HUES6 (cell line): ENCODE results near the gene FBXO31.

ENCODE experiments used
- H3K27ac ChIP-seq: 2 replicates; pipeline ENCODE4 v1.7.0; 2013; ENCODE audit warnings: low read depth, mild to moderate bottlenecking, low read length, inconsistent platforms
- H3K27me3 ChIP-seq: 2 replicates; pipeline ENCODE4 v1.6.1; 2013; ENCODE audit warnings: low read length; ENCODE audit not compliant: control insufficient read depth, insufficient read depth
- H3K36me3 ChIP-seq: 2 replicates; pipeline ENCODE4 v1.6.1; 2013; ENCODE audit warnings: low read length; ENCODE audit not compliant: control insufficient read depth, insufficient read depth
- H3K4me1 ChIP-seq: 2 replicates; pipeline ENCODE4 v1.6.1; 2013; ENCODE audit warnings: low read length; ENCODE audit not compliant: control insufficient read depth, insufficient read depth
- H3K4me3 ChIP-seq: 2 replicates; pipeline ENCODE4 v1.5.1; 2013; ENCODE audit warnings: low read depth, low read length
- H3K9ac ChIP-seq: one replicate; pipeline ENCODE4 v1.6.1; 2013; ENCODE audit warnings: mild to moderate bottlenecking, low read length
- H3K9me3 ChIP-seq: 2 replicates; pipeline ENCODE4 v1.6.1; 2013; ENCODE audit warnings: low read depth, low read length; ENCODE audit not compliant: control insufficient read depth, insufficient read depth

The FBXO31 gene

DNA sequence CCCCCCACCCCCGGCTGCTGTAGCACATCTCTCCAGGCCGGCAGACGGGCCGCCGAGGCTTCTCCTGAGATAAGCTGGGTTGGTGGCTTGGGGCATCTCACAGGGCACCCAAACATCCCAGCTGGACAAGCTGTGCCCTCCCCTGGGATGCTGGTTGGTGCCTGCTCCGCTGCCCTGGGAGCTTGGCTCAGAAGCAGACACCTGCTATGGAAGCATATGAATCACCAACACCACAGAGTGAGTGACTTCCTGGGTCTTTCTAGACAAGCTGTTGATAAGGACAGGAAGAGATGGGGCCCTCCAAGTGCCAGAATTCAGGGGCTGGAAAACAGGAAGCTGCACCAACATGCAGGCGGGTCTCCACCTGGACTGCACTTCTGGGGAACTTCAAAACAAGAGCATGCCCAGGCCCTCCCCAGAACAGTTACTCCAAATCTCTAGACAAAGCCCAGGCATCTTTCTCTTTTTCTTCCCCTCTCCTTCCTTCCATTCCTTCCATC is 80.1 kb downstream of the FBXO31 start:
- no peaks in the 10 kb centered on the region for H3K27me3 ChIP-seq
- 0 out of 2 replicates have a peak, but pooled peaks cover 1% of the 10 kb centered on the region for H3K9me3 ChIP-seq
- no peaks in the 10 kb centered on the region for H3K36me3 ChIP-seq
- no peak overlapping the region for H3K27ac ChIP-seq
- no peak overlapping the region for H3K4me3 ChIP-seq
- peaks cover 17% of the 10 kb centered on the region for H3K4me1 ChIP-seq
- no peak overlapping the region for H3K9ac ChIP-seq

DNA sequence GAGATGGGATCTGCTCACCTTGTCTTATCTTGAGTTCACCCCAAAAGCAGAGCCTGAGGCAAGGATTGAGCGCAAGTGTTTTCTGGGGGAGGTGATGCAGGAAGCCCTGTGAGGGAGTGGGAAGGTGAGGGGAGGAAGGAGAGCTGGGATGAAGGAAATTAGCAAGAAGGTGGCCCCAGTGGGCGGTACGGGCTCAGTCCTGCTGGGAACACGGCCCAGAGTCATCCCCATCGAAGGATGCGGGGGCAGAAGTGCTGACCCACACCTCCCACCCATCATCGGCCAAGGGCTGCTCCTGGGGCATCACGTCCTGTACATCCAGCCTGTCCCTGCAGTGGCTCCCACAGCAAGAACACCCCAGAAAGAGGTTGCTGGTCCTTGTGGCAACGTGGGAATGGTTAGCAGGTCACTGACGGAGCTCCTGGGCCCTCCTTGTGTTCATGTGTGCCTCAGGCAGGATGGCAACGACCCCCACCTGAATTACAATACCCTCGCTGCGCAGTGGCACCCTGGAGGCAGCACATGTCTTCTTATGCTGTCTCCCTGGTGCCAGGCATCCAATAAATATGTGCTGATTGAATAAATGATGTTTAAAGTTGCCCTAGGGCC is 84.6 kb downstream of the FBXO31 start:
- Histone ChIP-seq H3K4me1 (peaks cover 3% of the 10 kb centered on the region; the same call in 1 of the 2 replicates), H3K9ac (no peak overlapping the region), H3K4me3 (no peak overlapping the region), H3K27ac (no peak overlapping the region), H3K27me3 (no peaks in the 10 kb centered on the region), H3K9me3 (no peaks in the 10 kb centered on the region), H3K36me3 (no peaks in the 10 kb centered on the region)

DNA sequence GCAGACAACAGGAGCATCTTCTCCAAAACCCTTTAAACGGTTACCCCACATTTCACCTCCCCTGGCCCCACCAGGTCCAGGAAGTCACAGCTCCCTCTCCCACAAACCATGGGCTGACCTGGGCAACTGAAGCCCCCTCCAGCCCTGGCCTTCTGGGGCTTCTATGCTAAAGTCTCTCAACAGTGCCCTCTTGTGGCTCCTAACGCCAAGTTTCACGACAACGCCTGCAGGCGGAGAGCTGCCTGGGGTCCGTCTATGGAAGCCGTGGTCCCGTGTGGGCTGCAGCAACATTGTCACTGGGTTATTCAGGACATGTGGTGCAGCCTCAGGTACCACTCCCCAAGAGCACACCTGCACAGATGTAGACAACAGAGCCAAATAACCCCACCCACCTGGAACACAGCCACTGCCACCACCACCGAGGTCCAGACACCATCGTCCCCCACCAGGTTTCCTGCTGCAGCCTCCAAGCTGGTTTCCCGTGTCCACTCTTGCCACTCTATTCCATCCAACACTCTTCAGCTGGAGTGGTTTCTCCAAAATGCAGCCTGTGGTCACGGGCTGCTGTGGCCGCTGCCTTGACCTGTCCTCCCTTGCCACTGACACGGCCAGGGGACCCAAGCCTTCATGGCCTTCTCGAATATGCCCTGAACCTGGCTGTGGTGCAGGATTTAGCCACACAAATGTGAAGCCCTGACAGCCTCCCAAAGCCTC is 85.5 kb downstream of the FBXO31 start:
- Histone ChIP-seq H3K27me3 (no peaks in the 10 kb centered on the region), H3K4me3 (no peak overlapping the region), H3K9me3 (no peaks in the 10 kb centered on the region), H3K36me3 (no peaks in the 10 kb centered on the region), H3K27ac (no peak overlapping the region), H3K4me1 (peaks cover 3% of the 10 kb centered on the region; the same call in 1 of the 2 replicates), H3K9ac (no peak overlapping the region)

DNA sequence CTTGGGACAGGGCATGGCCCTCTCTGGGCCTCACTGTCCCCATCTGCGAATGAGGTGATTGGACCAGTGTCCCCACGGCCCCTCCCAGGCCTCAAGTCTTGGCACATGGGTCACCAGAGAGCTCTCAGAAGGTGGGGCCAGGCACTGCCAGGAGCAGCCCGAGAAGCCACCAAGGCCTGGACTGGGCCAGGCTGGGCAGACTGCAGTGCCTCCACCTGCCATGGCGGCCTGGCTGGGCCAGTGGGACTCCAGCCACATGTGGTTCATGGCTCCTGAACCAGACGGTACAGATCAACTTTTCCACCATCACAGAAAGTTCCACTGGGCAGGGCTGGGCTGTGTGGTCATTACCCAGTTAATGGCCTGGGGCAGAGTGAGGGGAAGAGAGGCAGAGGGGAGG is 86.2 kb downstream of the FBXO31 start:
- Histone ChIP-seq H3K36me3 (no peaks in the 10 kb centered on the region), H3K9me3 (peaks cover 3% of the 10 kb centered on the region), H3K27me3 (no peaks in the 10 kb centered on the region), H3K4me3 (no peak overlapping the region), H3K27ac (no peak overlapping the region), H3K9ac (no peak overlapping the region), H3K4me1 (peaks cover 3% of the 10 kb centered on the region; the same call in 1 of the 2 replicates)

DNA sequence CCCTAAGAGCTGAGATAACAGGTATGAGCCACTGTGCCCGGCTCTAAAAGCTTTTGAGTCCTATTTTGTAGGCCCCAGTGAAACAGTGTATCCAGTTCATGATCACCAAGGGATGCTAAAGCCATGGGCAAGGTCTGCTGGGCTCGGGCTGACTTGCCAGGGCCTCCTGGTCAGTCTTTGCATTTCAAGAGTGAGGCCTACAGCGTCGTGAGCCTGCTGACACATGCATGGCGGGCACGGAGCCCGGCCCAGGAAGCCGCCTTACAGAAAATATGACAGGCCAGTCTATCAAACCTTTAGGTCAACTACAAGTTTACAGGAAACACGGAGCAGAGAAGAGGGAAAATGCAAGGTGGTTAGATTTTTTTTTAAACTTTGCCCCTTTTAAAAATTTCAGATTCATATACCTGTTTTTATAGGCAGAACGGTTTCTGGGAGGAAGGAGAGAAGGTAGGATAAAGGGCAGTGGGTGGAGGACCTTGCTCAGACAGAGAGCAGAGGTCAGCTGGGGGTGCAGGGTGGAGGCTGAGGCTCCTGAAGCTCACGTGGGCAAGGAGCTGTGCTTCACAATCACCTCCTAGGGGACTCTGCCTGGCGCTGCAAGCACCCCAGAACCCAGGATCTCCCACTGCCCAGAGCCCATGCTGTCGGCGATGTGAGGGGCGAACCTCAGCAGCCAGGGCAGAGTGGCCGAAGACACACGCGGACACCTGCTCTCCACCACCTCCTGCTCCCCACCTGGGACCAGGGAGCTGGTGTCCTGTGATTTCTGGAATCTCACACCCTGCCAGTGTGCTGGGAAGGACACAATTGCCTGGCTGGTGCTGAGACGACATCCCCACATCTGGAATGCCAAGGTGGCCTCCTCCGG is 87.7 kb downstream of the FBXO31 start:
- Histone ChIP-seq H3K9me3 (peaks cover 9% of the 10 kb centered on the region), H3K4me1 (peaks cover 3% of the 10 kb centered on the region; the same call in 1 of the 2 replicates), H3K27me3 (no peaks in the 10 kb centered on the region), H3K27ac (no peak overlapping the region), H3K9ac (no peak overlapping the region), H3K36me3 (no peaks in the 10 kb centered on the region; the same call in 1 of the 2 replicates), H3K4me3 (no peak overlapping the region)

DNA sequence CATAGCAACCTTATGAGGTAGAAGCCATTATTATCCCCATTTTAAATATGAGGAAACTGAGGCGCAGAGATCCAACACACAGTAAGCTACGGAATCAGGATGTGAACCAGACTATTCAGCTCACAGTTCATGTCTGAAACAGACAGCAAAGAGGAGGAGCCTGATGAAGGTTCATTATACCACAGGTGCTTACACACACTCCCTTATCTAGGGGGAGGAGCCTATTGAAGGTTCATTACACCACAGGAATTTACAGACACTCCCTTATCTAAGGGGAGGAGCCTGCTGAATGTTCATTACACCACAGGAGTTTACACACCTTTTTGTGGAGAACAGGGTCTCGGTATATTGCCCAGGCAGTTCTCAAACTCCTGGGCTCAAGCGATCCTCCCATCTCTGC is 88.3 kb downstream of the FBXO31 start:
- Histone ChIP-seq H3K27ac (no peak overlapping the region), H3K9ac (no peak overlapping the region), H3K27me3 (no peaks in the 10 kb centered on the region), H3K36me3 (no peaks in the 10 kb centered on the region; the same call in 1 of the 2 replicates), H3K4me1 (peaks cover 3% of the 10 kb centered on the region; the same call in 1 of the 2 replicates), H3K9me3 (peaks cover 9% of the 10 kb centered on the region), H3K4me3 (no peak overlapping the region)

DNA sequence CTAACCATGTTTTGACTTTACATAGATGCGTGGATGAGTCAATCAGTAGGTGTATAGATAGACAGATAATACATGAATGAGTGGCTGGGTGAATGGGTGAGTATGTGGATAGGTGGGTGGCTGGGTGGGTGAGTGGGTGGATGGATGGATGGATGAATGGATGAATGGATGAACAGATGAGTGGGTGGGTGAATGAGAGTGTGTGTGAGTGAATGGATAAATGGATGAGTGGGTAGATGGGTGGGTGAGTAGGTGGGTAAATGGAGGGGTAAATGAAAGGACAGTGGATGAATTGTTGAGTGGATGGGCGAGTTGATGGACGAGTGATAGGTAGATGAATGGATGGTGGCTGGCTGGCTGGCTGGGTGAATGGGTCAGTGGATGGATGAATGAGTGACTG is 89.6 kb downstream of the FBXO31 start:
- Histone ChIP-seq H3K36me3 (no peaks in the 10 kb centered on the region; the same call in 1 of the 2 replicates), H3K4me3 (no peak overlapping the region), H3K27me3 (no peaks in the 10 kb centered on the region), H3K9ac (no peak overlapping the region), H3K27ac (no peak overlapping the region), H3K4me1 (peaks cover 3% of the 10 kb centered on the region; the same call in 1 of the 2 replicates), H3K9me3 (peaks cover 9% of the 10 kb centered on the region)

DNA sequence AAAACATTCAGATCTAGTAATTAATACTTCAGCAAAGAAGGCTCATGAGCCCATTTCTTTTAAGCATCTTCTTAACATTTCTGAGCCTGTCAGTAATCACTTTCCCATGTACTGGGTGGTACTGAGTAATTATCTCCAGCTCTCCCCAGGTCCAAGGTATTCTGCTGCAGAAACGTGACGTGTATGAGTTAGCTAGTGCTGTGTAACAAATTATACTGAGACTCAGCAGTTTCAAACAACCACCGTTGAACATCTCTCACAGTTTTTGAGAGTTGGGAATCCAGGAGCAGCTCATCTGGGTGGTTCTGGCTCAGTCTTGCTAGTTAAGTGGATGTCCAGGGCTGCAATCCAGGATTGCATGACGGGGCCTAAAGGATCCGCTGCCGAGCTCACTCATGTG is 91.6 kb downstream of the FBXO31 start:
- H3K9ac ChIP-seq, result no peak overlapping the region
- no peaks in the 10 kb centered on the region for H3K27me3 ChIP-seq
- H3K36me3 ChIP-seq, result no peaks in the 10 kb centered on the region; the same call in 1 of the 2 replicates
- no peak overlapping the region for H3K27ac ChIP-seq
- peaks cover 10% of the 10 kb centered on the region for H3K9me3 ChIP-seq
- peaks cover 3% of the 10 kb centered on the region; the same call in 1 of the 2 replicates for H3K4me1 ChIP-seq
- H3K4me3 ChIP-seq, result no peak overlapping the region

DNA sequence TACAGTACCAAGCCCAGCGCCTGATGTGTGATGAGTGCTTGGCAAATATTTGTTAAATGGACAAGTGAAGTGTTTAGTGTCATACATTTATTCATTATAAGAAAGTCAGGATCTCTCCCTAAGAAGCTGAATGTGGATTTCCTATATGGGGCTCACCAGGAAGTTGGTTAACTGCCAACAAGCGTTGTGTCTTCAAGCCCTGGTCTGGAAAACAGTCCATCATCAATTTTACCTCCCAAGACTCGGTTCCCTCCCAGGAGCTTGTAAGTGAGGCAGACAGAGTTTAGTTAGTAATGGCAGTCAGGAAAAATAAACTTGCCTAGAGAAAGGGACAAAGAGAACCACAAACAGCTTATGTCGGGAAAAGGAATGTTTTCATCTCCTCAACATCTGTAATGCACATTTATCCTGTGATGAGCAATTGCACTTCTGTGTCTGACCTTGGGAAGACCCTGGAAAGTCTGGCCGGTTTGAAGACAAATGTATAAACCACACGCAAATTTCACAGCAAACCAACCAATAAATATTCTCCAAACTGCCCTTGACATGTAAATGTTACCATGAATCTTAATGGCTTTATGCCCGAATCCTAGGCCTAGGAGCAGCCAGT is 94.7 kb downstream of the FBXO31 start:
- no peak overlapping the region for H3K4me3 ChIP-seq
- peaks cover 11% of the 10 kb centered on the region for H3K9me3 ChIP-seq
- no peaks in the 10 kb centered on the region for H3K4me1 ChIP-seq
- H3K27me3 ChIP-seq, result no peaks in the 10 kb centered on the region
- H3K36me3 ChIP-seq, result no peaks in the 10 kb centered on the region; the same call in 1 of the 2 replicates
- H3K27ac ChIP-seq, result no peak overlapping the region
- H3K9ac ChIP-seq, result no peak overlapping the region

DNA sequence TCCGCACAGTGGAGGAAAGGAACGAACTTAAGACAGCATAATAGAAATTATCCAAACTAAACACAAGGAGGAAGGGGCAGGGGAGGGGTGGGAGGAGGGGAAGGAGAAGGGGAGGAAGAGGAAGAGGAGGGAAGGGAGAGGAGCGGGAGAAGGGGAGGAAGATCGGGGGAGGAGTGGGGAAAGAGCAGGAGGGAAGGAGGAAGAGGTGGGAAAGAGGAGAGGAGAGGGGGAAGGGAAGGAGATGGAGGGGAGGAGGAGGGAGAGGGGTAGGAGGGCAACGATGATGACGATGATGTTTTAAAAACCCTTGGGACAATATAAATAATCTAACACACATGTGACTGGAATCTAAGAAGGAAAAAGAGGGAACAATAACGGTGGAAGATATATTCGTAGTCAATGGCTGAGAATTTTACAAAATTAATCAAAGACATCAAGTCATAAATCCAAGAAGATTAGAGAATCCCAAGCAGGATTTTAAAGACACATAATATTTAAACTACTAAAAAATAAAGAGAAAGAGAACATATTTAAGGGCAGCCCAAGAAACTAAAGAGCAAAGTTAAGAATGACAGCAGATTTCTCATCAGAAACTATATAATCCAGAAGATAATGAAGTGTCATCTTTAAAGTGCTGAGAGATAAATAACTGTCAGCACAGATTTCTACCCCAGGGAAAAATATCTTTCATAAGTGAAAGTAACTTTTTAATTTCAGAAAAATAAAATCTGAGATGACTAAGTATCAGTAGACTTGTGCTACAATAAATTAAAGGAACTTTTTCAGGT is 96.5 kb downstream of the FBXO31 start:
- Histone ChIP-seq H3K27ac (no peak overlapping the region), H3K9me3 (peaks cover 4% of the 10 kb centered on the region), H3K27me3 (no peaks in the 10 kb centered on the region), H3K4me3 (no peak overlapping the region), H3K9ac (no peak overlapping the region), H3K36me3 (no peaks in the 10 kb centered on the region; the same call in 1 of the 2 replicates), H3K4me1 (no peaks in the 10 kb centered on the region)
